AG09319 (cell line): Measurements from ENCODE around the gene GPR141.

Experiments used
- DNase-seq: peaks from one replicate; pipeline ENCODE4 v3.0.0-alpha.2; 2010; ENCODE audit warnings: low read depth; ENCODE audit errors: extremely low read depth
- CTCF ChIP-seq: IDR thresholded peaks from 2 replicates; pipeline ENCODE4 v1.5.1; 2011; ENCODE audit warnings: low read depth, mild to moderate bottlenecking, inconsistent platforms, low read length, moderate library complexity

The GPR141 gene

GRCh38 chr7:37683246-37684120 lies at the start of gene GPR141:
Gene GPR141, plus strand, starts transcription at chr7:37683766. Its CDS starts 56,628 bp downstream, at chr7:37740394.
- no peak for DNase-seq

DNA sequence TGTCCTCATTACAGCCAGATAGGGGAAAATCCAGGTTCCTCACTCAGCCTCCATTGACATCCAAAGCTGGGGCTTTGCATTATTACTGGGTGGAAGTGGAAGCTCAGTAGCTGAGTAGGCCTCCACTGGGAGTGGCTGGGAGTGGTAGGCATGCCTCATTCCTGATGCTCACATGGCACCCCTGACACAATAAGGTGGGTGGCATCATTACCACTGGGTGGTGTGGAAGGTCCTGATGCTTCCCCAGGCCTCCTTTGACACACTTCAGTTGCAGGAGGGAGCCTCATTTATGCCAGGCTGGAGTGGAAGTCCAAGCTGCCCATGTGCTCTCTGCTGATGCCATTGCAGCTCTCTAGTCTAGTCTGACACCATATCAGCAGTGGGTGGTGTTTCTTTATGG lies 48.2 kb upstream of the GPR141 start:
- no peak for TF ChIP-seq CTCF
- DNase-seq = no peak

More at GRCh38 chr7:37683246-37684120, at the start of gene GPR141:
- TF ChIP-seq CTCF = no peak

DNA sequence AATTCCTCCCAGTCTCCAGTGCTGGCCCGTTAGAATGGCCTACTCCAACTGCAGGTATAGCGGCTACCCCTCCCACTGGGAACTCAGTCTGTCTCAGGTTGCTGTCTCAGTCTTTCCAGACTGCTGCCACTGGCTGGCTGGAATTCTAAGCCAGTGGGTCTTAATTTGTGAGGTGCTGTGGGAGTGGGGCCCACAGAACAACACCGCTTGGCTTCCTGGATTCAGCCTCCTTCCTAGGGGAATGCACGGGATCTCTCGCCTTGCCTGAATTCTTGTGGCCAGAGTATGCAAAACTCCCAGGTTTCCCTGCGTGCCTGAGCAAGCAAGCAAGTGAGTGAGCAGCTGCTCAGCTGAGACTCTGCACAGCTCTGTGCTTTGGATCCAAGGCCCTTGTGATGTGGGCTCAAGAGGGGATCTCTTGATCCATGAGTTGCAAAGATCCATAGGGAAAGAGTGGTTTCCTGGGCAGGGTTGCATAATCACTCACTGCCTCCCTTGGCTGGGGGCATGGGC lies 41.5 kb upstream of the GPR141 start:
- no peak for TF ChIP-seq CTCF
- no peak for DNase-seq

- DNase-seq = no peak
- TF ChIP-seq CTCF = no peak
These were observed 39.7 kb upstream of the GPR141 start for GRCh38 chr7:37643876-37644275.

- DNase-seq = no peak
- TF ChIP-seq CTCF = no peak
These were observed 38.1 kb upstream of the GPR141 start for GRCh38 chr7:37645282-37646050.

DNA sequence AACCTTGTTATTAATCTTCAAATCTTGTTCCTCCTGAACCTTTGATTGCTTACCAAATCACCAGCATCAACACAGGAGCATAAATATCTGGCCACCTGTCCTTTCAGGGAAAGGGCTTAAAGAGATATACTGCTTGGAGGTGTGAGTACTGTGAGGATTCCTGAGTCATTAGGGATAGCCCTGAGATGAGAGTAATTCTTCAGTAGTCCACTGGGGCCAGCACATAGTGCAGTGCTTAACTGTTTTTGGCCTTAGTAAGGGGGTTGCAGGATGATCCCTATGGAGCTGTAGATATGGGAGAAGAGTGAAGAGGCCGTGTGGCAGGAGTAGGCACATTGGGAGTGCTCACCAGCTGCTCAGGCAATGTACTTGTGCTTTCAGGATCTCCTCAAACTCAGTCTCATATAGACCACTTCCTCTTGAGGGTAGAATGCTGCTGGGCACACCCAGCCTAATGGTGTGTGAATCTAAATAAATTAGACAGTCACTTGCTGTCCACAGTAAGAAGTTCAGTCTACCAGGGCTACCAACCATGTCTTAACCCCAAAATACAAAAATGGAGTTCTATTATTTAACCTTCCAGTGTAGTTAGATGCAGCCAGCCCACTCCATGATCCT lies 26.5 kb upstream of the GPR141 start:
- DNase-seq = no peak
- TF ChIP-seq CTCF = no peak
